CD4-positive, alpha-beta T cell (primary cell): ENCODE results near the gene PRAMEF25. TPM values are rescaled to one million over a fixed set of nuclear protein-coding genes. Genes with fewer than 3 reads are reported as not detected.
"Not testable (repeated sequence)": the region's sequence is repeated elsewhere in the genome, so short reads cannot be mapped to it uniquely, and the experiment has no call there.

Source experiments
- ATAC-seq: fragments of 200-7000 bp; cut with Tn5 transposase; one replicate; pipeline ENCODE4 v1.10.0; 2022; ENCODE audit warnings: mild to moderate bottlenecking; ENCODE audit not compliant: poor library complexity
- CTCF ChIA-PET: fragments of 350-600 bp; sonication (Branson Sonifier 250); formaldehyde crosslinking; loops from one replicate; lab custom pipeline; 2021; ENCODE audit warnings: antibody characterized with exemption, inconsistent platforms; lab: Charles Lee
- POLR2A ChIA-PET: fragments of 350-600 bp; sonication (Branson Sonifier 250); formaldehyde crosslinking; loops from one replicate; lab custom pipeline; 2021; ENCODE audit warnings: antibody characterized with exemption, inconsistent platforms; lab: Charles Lee
- DNase-seq, 14 experiments: peaks; one replicate each; pipeline ENCODE4 v3.0.0-alpha.2; 2013 to 2020; ENCODE audit warnings: mixed read lengths in 2 of 14
- H3K27ac ChIP-seq, 2 donors: one replicate each; pipeline versions ENCODE4 v1.5.1 to v1.7.0; 2013; ENCODE audit warnings: low read length in 2 of 2, low read depth in 1 of 2, mild to moderate bottlenecking in 1 of 2
- H3K27me3 ChIP-seq, 2 experiments: 1 replicate in 1 of 2; 2 replicates in 1 of 2; pipeline versions ENCODE4 v1.6.1 to v1.7.0; 2013; ENCODE audit warnings: low read length in 2 of 2, control low read depth in 1 of 2, mild to moderate bottlenecking in 1 of 2, moderate library complexity in 1 of 2; ENCODE audit not compliant: insufficient read depth in 2 of 2, control insufficient read depth in 1 of 2
- H3K36me3 ChIP-seq: one replicate; pipeline ENCODE4 v1.6.1; 2013; ENCODE audit warnings: low read length, control low read depth; ENCODE audit not compliant: insufficient read depth
- H3K4me1 ChIP-seq: one replicate; pipeline ENCODE4 v1.6.1; 2013; ENCODE audit warnings: low read length, control low read depth; ENCODE audit not compliant: insufficient read depth
- H3K4me3 ChIP-seq: one replicate; pipeline ENCODE4 v1.5.1; 2013; ENCODE audit warnings: mild to moderate bottlenecking, low read length, moderate library complexity
- H3K9me3 ChIP-seq, 2 experiments: 1 replicate in 1 of 2; 2 replicates in 1 of 2; pipeline versions ENCODE4 v1.6.1 to v1.7.0; 2013; ENCODE audit warnings: low read length in 2 of 2, mild to moderate bottlenecking in 2 of 2, control low read depth in 1 of 2, moderate library complexity in 1 of 2; ENCODE audit not compliant: control insufficient read depth in 1 of 2, insufficient read depth in 1 of 2
- H3K27ac Mint-ChIP-seq: one replicate; pipeline ENCODE4 v1.8.0; 2020; ENCODE audit warnings: mixed read lengths
- H3K27me3 Mint-ChIP-seq: one replicate; pipeline ENCODE4 v1.8.0; 2021; ENCODE audit warnings: mixed read lengths
- H3K36me3 Mint-ChIP-seq: one replicate; pipeline ENCODE4 v1.8.0; 2021; ENCODE audit warnings: low read depth, mixed read lengths
- H3K4me1 Mint-ChIP-seq: one replicate; pipeline ENCODE4 v1.8.0; 2021; ENCODE audit warnings: low read depth, mixed read lengths
- H3K4me3 Mint-ChIP-seq: one replicate; pipeline ENCODE4 v1.8.0; 2020; ENCODE audit warnings: mild to moderate bottlenecking, mixed read lengths
- H3K9me3 Mint-ChIP-seq: one replicate; pipeline ENCODE4 v1.8.0; 2020; ENCODE audit warnings: mixed read lengths
- intact Hi-C, 2 experiments: fragments of 100-400 bp; cut with DNase I in 1 of 2; cut with micrococcal nuclease in 1 of 2; formaldehyde crosslinking; loops; one replicate each; pipeline versions ENCODE4 v1.15.1 to v1.9.0; 2023 to 2025; cut with DNase I, micrococcal nuclease
- polyA plus RNA-seq, 2 donors: library from polyadenylated mRNA; unstranded; fragments of 120-200 nt; gene quantifications; one replicate each; pipeline ENCODE4 v1.2.1, GENCODE V29; 2013
- total RNA-seq, 174 experiments: library from RNA in 2 of 174; stranded (reverse) in 2 of 174; gene quantifications; one replicate each; pipeline ENCODE4 v1.2.3 and lab custom pipeline; 2021 to 2026

Gene PRAMEF25
- not detected for total RNA-seq
- polyA plus RNA-seq (2013, experiment 1 of 2), result not detected
- not detected for polyA plus RNA-seq (2013, experiment 2 of 2)
- total RNA-seq (lab: John Stamatoyannopoulos, UW), result 0 reads per million in 172 experiments

GRCh38 chr1:13070474-13070873, at the start of gene PRAMEF25:
TSS of gene PRAMEF25 (plus strand) at chr1:13070774. CDS start at chr1:13073694, 2,920 bp downstream.
- H3K4me1 Mint-ChIP-seq, H3K4me3 ChIP-seq, H3K9me3 Mint-ChIP-seq, H3K27ac ChIP-seq, H3K4me3 Mint-ChIP-seq, H3K4me1 ChIP-seq, H3K27me3 Mint-ChIP-seq, DNase-seq, H3K27ac Mint-ChIP-seq, intact Hi-C loops, POLR2A ChIA-PET, H3K36me3 Mint-ChIP-seq, H3K27me3 ChIP-seq, H3K9me3 ChIP-seq, H3K36me3 ChIP-seq, ATAC-seq, CTCF ChIA-PET: not testable (repeated sequence)

- H3K4me3 Mint-ChIP-seq, POLR2A ChIA-PET, H3K36me3 Mint-ChIP-seq, intact Hi-C loops, H3K27ac Mint-ChIP-seq, H3K9me3 ChIP-seq, DNase-seq, H3K4me1 ChIP-seq, H3K27me3 Mint-ChIP-seq, H3K4me3 ChIP-seq, H3K27ac ChIP-seq, H3K4me1 Mint-ChIP-seq, H3K27me3 ChIP-seq, H3K9me3 Mint-ChIP-seq, H3K36me3 ChIP-seq, CTCF ChIA-PET, ATAC-seq: not testable (repeated sequence)
Measured at GRCh38 chr1:13056475-13056874, 14.1 kb upstream of the PRAMEF25 start, which contains the start of gene PRAMEF27. TSS of gene PRAMEF27 (minus strand) at chr1:13056575. CDS start at chr1:13053659, 2,916 bp downstream.

GRCh38 chr1:13116754-13117153, 46.2 kb downstream of the PRAMEF25 start, which contains the start of gene HNRNPCL2:
TSS of gene HNRNPCL2 (minus strand) at chr1:13116854. CDS start at chr1:13116400, 454 bp downstream.
- H3K4me3 ChIP-seq, H3K36me3 ChIP-seq, H3K36me3 Mint-ChIP-seq, H3K9me3 Mint-ChIP-seq, H3K9me3 ChIP-seq, DNase-seq, H3K27ac ChIP-seq, H3K4me1 ChIP-seq, H3K27ac Mint-ChIP-seq, CTCF ChIA-PET, intact Hi-C loops, POLR2A ChIA-PET, H3K4me1 Mint-ChIP-seq, H3K4me3 Mint-ChIP-seq, ATAC-seq, H3K27me3 ChIP-seq: not testable (repeated sequence)
- H3K27me3 Mint-ChIP-seq, result peaks cover 40% of the 10 kb centered on the region

Other genes starting within 250 kb of the PRAMEF25 start
- gene PRAMEF11, start 239.4 kb upstream of the PRAMEF25 start, total RNA-seq, result not detected
- not detected for gene HNRNPCL1, start 222.1 kb upstream of the PRAMEF25 start, total RNA-seq
- gene PRAMEF2, start 213.7 kb upstream of the PRAMEF25 start, total RNA-seq, result not detected
- not detected for gene PRAMEF4, start 184.6 kb upstream of the PRAMEF25 start, total RNA-seq
- gene PRAMEF10, start 172.5 kb upstream of the PRAMEF25 start, total RNA-seq, result not detected
- gene PRAMEF7, start 154.2 kb upstream of the PRAMEF25 start, total RNA-seq, result not detected
- not detected for gene PRAMEF6, start 123.2 kb upstream of the PRAMEF25 start, total RNA-seq
- not detected for gene PRAMEF27, start 14.2 kb upstream of the PRAMEF25 start, total RNA-seq
- gene HNRNPCL3, start 10.0 kb upstream of the PRAMEF25 start, total RNA-seq, result not detected
- not detected for gene HNRNPCL2, start 46.1 kb downstream of the PRAMEF25 start, total RNA-seq
- not detected for gene PRAMEF26, start 85.2 kb downstream of the PRAMEF25 start, total RNA-seq
- gene HNRNPCL4, start 94.9 kb downstream of the PRAMEF25 start, total RNA-seq, result not detected
- gene PRAMEF9, start 101.1 kb downstream of the PRAMEF25 start, total RNA-seq, result not detected
- gene PRAMEF13, start 130.6 kb downstream of the PRAMEF25 start, total RNA-seq, result not detected
- gene PRAMEF18, start 155.4 kb downstream of the PRAMEF25 start, total RNA-seq, result not detected
- not detected for gene PRAMEF5, start 183.4 kb downstream of the PRAMEF25 start, total RNA-seq
- gene PRAMEF8, start 214.4 kb downstream of the PRAMEF25 start, total RNA-seq, result not detected
- gene PRAMEF33, start 232.8 kb downstream of the PRAMEF25 start, total RNA-seq, result not detected
- not detected for gene PRAMEF15, start 244.8 kb downstream of the PRAMEF25 start, total RNA-seq